HepG2 (cell line): ENCODE measurements around the gene DRC3. TPM values are rescaled to one million over a fixed set of nuclear protein-coding genes. Genes with fewer than 3 reads are reported as not detected.
A peak's percentile ranks its signal among the peaks of the same experiment; 100 is the strongest.

Source experiments
- FOSL2 ChIP-seq: sonication (generic); formaldehyde crosslinking; IDR thresholded peaks from 2 replicates; pipeline ENCODE4 v1.4.0; 2020; ENCODE audit warnings: missing genetic modification reagents
- HMG20A ChIP-seq: IDR thresholded peaks from 2 replicates; pipeline ENCODE4 v1.6.1; 2016; ENCODE audit warnings: borderline replicate concordance
- HNRNPL ChIP-seq: fragments of 200-400 bp; formaldehyde crosslinking; IDR thresholded peaks from 2 replicates; pipeline ENCODE4 v1.6.1; 2017; ENCODE audit warnings: mild to moderate bottlenecking, low read depth, low read length
- IKZF4 ChIP-seq: sonication (generic); formaldehyde crosslinking; IDR thresholded peaks from 2 replicates; pipeline ENCODE4 v1.5.1; 2020; ENCODE audit warnings: borderline replicate concordance, mild to moderate bottlenecking, low read depth, missing genetic modification reagents; ENCODE audit errors: not compliant biosample characterization
- LCORL ChIP-seq, 2 experiments: fragments of 450-650 bp in 1 of 2; sonication (generic) in 1 of 2; formaldehyde crosslinking in 1 of 2; IDR thresholded peaks; 2 replicates each; pipeline versions ENCODE4 v1.5.0 to v1.6.1; 2017 to 2020; ENCODE audit warnings: antibody characterized with exemption in 1 of 2, missing genetic modification reagents in 1 of 2
- MAZ ChIP-seq, 2 experiments: sonication (generic) in 1 of 2; formaldehyde crosslinking in 1 of 2; IDR thresholded peaks; 2 replicates each; pipeline versions ENCODE4 v1.5.0 to v1.6.1; 2012 to 2020; ENCODE audit warnings: low read depth in 2 of 2, mild to moderate bottlenecking in 2 of 2, borderline replicate concordance in 1 of 2, improper control_type of control experiment in 1 of 2, low read length in 1 of 2, missing genetic modification reagents in 1 of 2, moderate library complexity in 1 of 2
- MEIS2 ChIP-seq: sonication (generic); formaldehyde crosslinking; IDR thresholded peaks from 2 replicates; pipeline ENCODE4 v1.9.0; 2021; ENCODE audit warnings: mild to moderate bottlenecking, missing genetic modification reagents
- MTF2 ChIP-seq: sonication (generic); formaldehyde crosslinking; IDR thresholded peaks from 2 replicates; pipeline ENCODE4 v1.5.0; 2020; ENCODE audit warnings: missing genetic modification reagents, borderline replicate concordance
- NCOA2 ChIP-seq: sonication (generic); formaldehyde crosslinking; IDR thresholded peaks from 2 replicates; pipeline ENCODE4 v1.8.0; 2022; ENCODE audit warnings: inconsistent platforms
- NR2F2 ChIP-seq: IDR thresholded peaks from 2 replicates; pipeline ENCODE4 v1.6.1; 2012; ENCODE audit warnings: low read depth, inconsistent platforms, borderline replicate concordance
- SATB2 ChIP-seq: sonication (generic); formaldehyde crosslinking; IDR thresholded peaks from 2 replicates; pipeline ENCODE4 v1.5.0; 2020; ENCODE audit warnings: missing genetic modification reagents
- SMAD3 ChIP-seq: sonication (generic); formaldehyde crosslinking; IDR thresholded peaks from 2 replicates; pipeline ENCODE4 v1.4.0; 2020; ENCODE audit warnings: missing genetic modification reagents
- SPEN ChIP-seq: sonication (generic); formaldehyde crosslinking; IDR thresholded peaks from 2 replicates; pipeline ENCODE4 v1.5.1; 2020; ENCODE audit warnings: low read depth, mild to moderate bottlenecking, missing genetic modification reagents
- TERF1 ChIP-seq: sonication (generic); formaldehyde crosslinking; IDR thresholded peaks from 2 replicates; pipeline ENCODE4 v1.8.0; 2022; ENCODE audit warnings: mild to moderate bottlenecking, missing genetic modification reagents, moderate library complexity
- THRA ChIP-seq: sonication (generic); formaldehyde crosslinking; IDR thresholded peaks from 2 replicates; pipeline ENCODE4 v1.4.0; 2020; ENCODE audit warnings: missing genetic modification reagents, borderline replicate concordance
- ZBTB49 ChIP-seq: sonication (generic); formaldehyde crosslinking; IDR thresholded peaks from 2 replicates; pipeline ENCODE4 v1.4.0; 2020; ENCODE audit warnings: missing genetic modification reagents, borderline replicate concordance
- ZNF280B ChIP-seq: sonication (generic); formaldehyde crosslinking; IDR thresholded peaks from 2 replicates; pipeline ENCODE4 v1.5.0; 2020; ENCODE audit warnings: missing genetic modification reagents, mild to moderate bottlenecking, borderline replicate concordance
- ZNF350 ChIP-seq: sonication (generic); formaldehyde crosslinking; IDR thresholded peaks from 2 replicates; pipeline ENCODE4 v1.4.0; 2020; ENCODE audit warnings: mild to moderate bottlenecking, low read depth, missing genetic modification reagents, borderline replicate concordance
- ZNF800 ChIP-seq: sonication (generic); formaldehyde crosslinking; IDR thresholded peaks from 2 replicates; pipeline ENCODE4 v1.4.0; 2020; ENCODE audit warnings: missing genetic modification reagents
- polyA plus RNA-seq, 8 experiments: library from polyadenylated mRNA; depleted of rRNA in 3 of 8; stranded (reverse) in 7 of 8; unstranded in 1 of 8; fragments of >200 nt; fragmentation: Illumina TruSeq in 4 of 8; extraction: Trizol in 4 of 8; gene quantifications; 2 replicates each; pipeline versions ENCODE4 v1.2.1 to v1.2.3, GENCODE V29; 2011 to 2016; ENCODE audit warnings: low read depth in 4 of 8, missing spikeins in 1 of 8, mixed read lengths in 1 of 8; ENCODE audit not compliant: insufficient read depth in 1 of 8
- total RNA-seq, 5 experiments: library from RNA; depleted of rRNA; stranded (reverse); fragments of >200 nt; fragmentation: Illumina TruSeq; extraction: Trizol; gene quantifications; 2 replicates each; pipeline ENCODE4 v1.2.3, GENCODE V29; 2016; ENCODE audit warnings: low read depth in 1 of 5

DRC3 gene
- total and polyA plus RNA-seq, 2 of the 13 experiments (the other 11 are each of a cell fraction or from before 2014, with no cell fraction given) = 0.53 to 0.87 TPM

GRCh38 chr17:18038861-18039534 lies 66.3 kb downstream of the DRC3 start, which contains the start of the genes ATPAF2 and GID4 (continued):
- TF ChIP-seq MAZ (IDR thresholded peaks at IDR 0.05; ENCODE audit: borderline replicate concordance, low read depth, low read length) = peak; percentile 81
- peak; percentile 84 for TF ChIP-seq MAZ (CRISPR knock-in tag; IDR thresholded peaks at IDR 0.05; ENCODE audit: low read depth)
- TF ChIP-seq IKZF4 = no peak
- TF ChIP-seq TERF1 (CRISPR knock-in tag) = no peak
- TF ChIP-seq HNRNPL = no peak
- TF ChIP-seq NR2F2 = peak; percentile 5; the same call in 1 of the 2 replicates
- TF ChIP-seq ZNF350 (CRISPR knock-in tag) = peak; percentile 84
- no peak for TF ChIP-seq ZBTB49
- TF ChIP-seq NCOA2 = no peak
- TF ChIP-seq MTF2 (CRISPR knock-in tag) = no peak
- 0 out of 2 replicates have a peak, but pooled peaks have one; percentile 36 for TF ChIP-seq SMAD3 (CRISPR knock-in tag)
- peak; percentile 40; the same call in 1 of the 2 replicates for TF ChIP-seq FOSL2 (CRISPR knock-in tag)
- TF ChIP-seq ZNF280B (CRISPR knock-in tag) = 0 out of 2 replicates have a peak, but pooled peaks have one; percentile 69
- TF ChIP-seq THRA (CRISPR knock-in tag) = peak; percentile 64; the same call in 1 of the 2 replicates
- no peak for TF ChIP-seq SPEN (CRISPR knock-in tag)
- TF ChIP-seq LCORL (IDR thresholded peaks at IDR 0.05) = no peak
- 0 out of 2 replicates have a peak, but pooled peaks have one; percentile 67 for TF ChIP-seq LCORL (CRISPR knock-in tag; IDR thresholded peaks at IDR 0.05)
- TF ChIP-seq HMG20A (CRISPR knock-in tag) = no peak
- peak; percentile 63; the same call in 1 of the 2 replicates for TF ChIP-seq ZNF800 (CRISPR knock-in tag)
- peak; percentile 93 for TF ChIP-seq MEIS2 (CRISPR knock-in tag)
- no peak for TF ChIP-seq SATB2 (CRISPR knock-in tag)
